CD4-positive, alpha-beta T cell (primary cell): Measurements from ENCODE around the gene LRRK1. TPM values are rescaled to one million over a fixed set of nuclear protein-coding genes. Genes with fewer than 3 reads are reported as not detected.

Source experiments
- ATAC-seq: fragments of 200-7000 bp; cut with Tn5 transposase; one replicate; pipeline ENCODE4 v1.10.0; 2022; ENCODE audit warnings: mild to moderate bottlenecking; ENCODE audit not compliant: poor library complexity
- CTCF ChIA-PET: fragments of 350-600 bp; sonication (Branson Sonifier 250); formaldehyde crosslinking; loops from one replicate; lab custom pipeline; 2021; ENCODE audit warnings: antibody characterized with exemption, inconsistent platforms; lab: Charles Lee
- POLR2A ChIA-PET: fragments of 350-600 bp; sonication (Branson Sonifier 250); formaldehyde crosslinking; loops from one replicate; lab custom pipeline; 2021; ENCODE audit warnings: antibody characterized with exemption, inconsistent platforms; lab: Charles Lee
- DNase-seq, 14 experiments: peaks; one replicate each; pipeline ENCODE4 v3.0.0-alpha.2; 2013 to 2020; ENCODE audit warnings: mixed read lengths in 2 of 14
- H3K27ac ChIP-seq, 2 donors: one replicate each; pipeline versions ENCODE4 v1.5.1 to v1.7.0; 2013; ENCODE audit warnings: low read length in 2 of 2, low read depth in 1 of 2, mild to moderate bottlenecking in 1 of 2
- H3K27me3 ChIP-seq, 2 experiments: 1 replicate in 1 of 2; 2 replicates in 1 of 2; pipeline versions ENCODE4 v1.6.1 to v1.7.0; 2013; ENCODE audit warnings: low read length in 2 of 2, control low read depth in 1 of 2, mild to moderate bottlenecking in 1 of 2, moderate library complexity in 1 of 2; ENCODE audit not compliant: insufficient read depth in 2 of 2, control insufficient read depth in 1 of 2
- H3K36me3 ChIP-seq: one replicate; pipeline ENCODE4 v1.6.1; 2013; ENCODE audit warnings: low read length, control low read depth; ENCODE audit not compliant: insufficient read depth
- H3K4me1 ChIP-seq: one replicate; pipeline ENCODE4 v1.6.1; 2013; ENCODE audit warnings: low read length, control low read depth; ENCODE audit not compliant: insufficient read depth
- H3K4me3 ChIP-seq: one replicate; pipeline ENCODE4 v1.5.1; 2013; ENCODE audit warnings: mild to moderate bottlenecking, low read length, moderate library complexity
- H3K9me3 ChIP-seq, 2 experiments: 1 replicate in 1 of 2; 2 replicates in 1 of 2; pipeline versions ENCODE4 v1.6.1 to v1.7.0; 2013; ENCODE audit warnings: low read length in 2 of 2, mild to moderate bottlenecking in 2 of 2, control low read depth in 1 of 2, moderate library complexity in 1 of 2; ENCODE audit not compliant: control insufficient read depth in 1 of 2, insufficient read depth in 1 of 2
- H3K27ac Mint-ChIP-seq: one replicate; pipeline ENCODE4 v1.8.0; 2020; ENCODE audit warnings: mixed read lengths
- H3K27me3 Mint-ChIP-seq: one replicate; pipeline ENCODE4 v1.8.0; 2021; ENCODE audit warnings: mixed read lengths
- H3K36me3 Mint-ChIP-seq: one replicate; pipeline ENCODE4 v1.8.0; 2021; ENCODE audit warnings: low read depth, mixed read lengths
- H3K4me1 Mint-ChIP-seq: one replicate; pipeline ENCODE4 v1.8.0; 2021; ENCODE audit warnings: low read depth, mixed read lengths
- H3K4me3 Mint-ChIP-seq: one replicate; pipeline ENCODE4 v1.8.0; 2020; ENCODE audit warnings: mild to moderate bottlenecking, mixed read lengths
- H3K9me3 Mint-ChIP-seq: one replicate; pipeline ENCODE4 v1.8.0; 2020; ENCODE audit warnings: mixed read lengths
- CTCF ChIP-seq: fragments of 200-600 bp; IDR thresholded peaks from one replicate; pipeline ENCODE4 v1.8.0; 2022; ENCODE audit warnings: antibody characterized with exemption, mild to moderate bottlenecking
- intact Hi-C, 2 experiments: fragments of 100-400 bp; cut with DNase I in 1 of 2; cut with micrococcal nuclease in 1 of 2; formaldehyde crosslinking; loops; one replicate each; pipeline versions ENCODE4 v1.15.1 to v1.9.0; 2023 to 2025; cut with DNase I, micrococcal nuclease
- total RNA-seq, 174 experiments: library from RNA in 2 of 174; stranded (reverse) in 2 of 174; gene quantifications; one replicate each; pipeline ENCODE4 v1.2.3 and lab custom pipeline; 2021 to 2026

LRRK1 gene
- total RNA-seq, 2 experiments from 2014 or later: 0.60 to 0.73 TPM

DNA sequence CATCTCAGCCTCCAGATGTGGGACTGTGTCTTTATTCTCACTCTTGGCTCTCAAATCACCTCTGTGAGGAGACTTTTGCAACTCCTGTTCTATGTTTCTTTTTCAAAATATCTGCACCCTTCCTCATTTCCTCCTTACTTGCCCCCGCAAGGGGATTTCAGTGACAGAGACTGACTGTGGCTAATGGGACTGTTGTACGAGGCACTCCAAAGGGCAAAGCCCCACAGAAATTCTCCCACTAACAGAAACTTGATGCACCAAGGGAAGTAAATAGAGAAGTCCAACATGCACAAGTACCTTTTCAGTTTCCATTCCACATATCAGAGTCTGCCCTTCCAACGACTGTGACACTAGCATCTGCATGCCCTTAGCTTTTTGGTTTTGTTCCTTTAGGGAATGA, 69.7 kb downstream of the LRRK1 start:
- ChIA-PET POLR2A (no interaction called here), CTCF (no interaction called here)
- no peak for ATAC-seq
- Mint-ChIP-seq H3K4me3 (no peak overlapping the region), H3K27me3 (peaks cover 34% of the 10 kb centered on the region), H3K9me3 (no peaks in the 10 kb centered on the region), H3K27ac (no peak overlapping the region), H3K4me1 (no peaks in the 10 kb centered on the region), H3K36me3 (no peaks in the 10 kb centered on the region)
- Histone ChIP-seq H3K27me3 (no peaks in the 10 kb centered on the region), H3K4me1 (no peaks in the 10 kb centered on the region), H3K27ac (no peak overlapping the region), H3K4me3 (no peak overlapping the region), H3K9me3 (peaks cover 0 to 4% of the 10 kb centered on the region in 2 experiments), H3K36me3 (no peaks in the 10 kb centered on the region)
- intact Hi-C loops: no loop called here
- DNase-seq: no peak
- TF ChIP-seq CTCF: no peak

DNA sequence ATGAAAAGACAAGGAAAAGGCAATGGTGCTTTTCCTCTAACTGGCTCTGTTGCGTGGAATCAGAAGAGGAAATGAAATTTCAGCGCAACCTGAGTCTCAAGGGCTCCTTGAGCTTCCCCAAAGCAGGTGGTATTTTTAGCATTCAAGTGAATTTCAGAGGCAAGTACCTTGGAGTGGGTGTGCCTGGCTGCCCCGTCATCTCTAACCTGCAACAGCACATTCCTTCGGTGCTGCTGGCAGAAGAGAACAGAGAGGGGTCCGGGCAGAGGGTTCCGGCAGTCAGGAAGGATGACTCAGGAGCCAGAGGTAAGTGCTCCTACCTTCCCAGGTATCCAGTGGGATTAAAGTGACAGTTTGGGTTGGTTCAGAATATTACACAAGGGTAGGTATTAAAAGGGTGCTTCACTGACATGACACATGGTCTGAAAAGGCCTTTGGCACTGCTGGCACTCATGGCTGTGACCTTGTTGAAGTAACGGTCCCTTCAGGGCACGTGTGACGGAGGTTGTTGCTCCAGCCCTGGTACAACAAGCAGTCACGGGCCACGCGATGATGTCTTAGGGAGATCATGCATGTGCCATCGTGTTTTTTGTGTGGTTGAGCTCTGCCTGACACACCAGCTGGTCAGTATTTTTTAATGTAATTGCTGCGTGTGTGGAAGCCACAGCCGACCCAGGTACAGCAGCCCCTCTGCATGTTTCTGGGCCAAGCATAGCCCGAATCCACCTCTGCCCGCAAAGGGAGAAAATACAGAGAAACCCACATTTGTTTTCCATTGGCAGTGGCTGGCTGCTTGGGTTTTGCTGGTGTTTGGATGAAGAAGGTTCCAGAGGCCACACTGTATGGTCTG, 75.7 kb downstream of the LRRK1 start:
- H3K9me3 Mint-ChIP-seq: no peaks in the 10 kb centered on the region
- Histone ChIP-seq H3K27me3 (peaks cover 5 to 8% of the 10 kb centered on the region in 2 experiments), H3K36me3 (no peaks in the 10 kb centered on the region), H3K27ac (no peak overlapping the region), H3K4me3 (no peak overlapping the region), H3K4me1 (no peaks in the 10 kb centered on the region), H3K9me3 (no peaks in the 10 kb centered on the region)
- no peak overlapping the region for H3K27ac Mint-ChIP-seq
- intact Hi-C loops: no loop called here
- H3K4me3 Mint-ChIP-seq: no peak overlapping the region
- ATAC-seq (no peak), DNase-seq (no peak)
- ChIA-PET POLR2A (no interaction called here), CTCF (no interaction called here)
- no peaks in the 10 kb centered on the region for H3K36me3 Mint-ChIP-seq
- no peak for TF ChIP-seq CTCF
- peaks cover 15% of the 10 kb centered on the region for H3K27me3 Mint-ChIP-seq
- no peaks in the 10 kb centered on the region for H3K4me1 Mint-ChIP-seq

- no peaks in the 10 kb centered on the region for H3K9me3 ChIP-seq
- CTCF ChIA-PET: interaction anchor here (0.8 to 4.4 kb wide), 2 partner anchors 12 to 14 kb away, joined by 3 to 21 read pairs; no protein-coding TSS in a partner anchor
- DNase-seq (no peak), ATAC-seq (no peak)
- H3K27me3 ChIP-seq: peaks cover 5 to 8% of the 10 kb centered on the region in 2 experiments
- no peaks in the 10 kb centered on the region for H3K36me3 Mint-ChIP-seq
- intact Hi-C loops: no loop called here
- H3K4me3 ChIP-seq: no peak overlapping the region
- H3K27me3 Mint-ChIP-seq: peaks cover 20% of the 10 kb centered on the region
- no peaks in the 10 kb centered on the region for H3K9me3 Mint-ChIP-seq
- no peak overlapping the region for H3K27ac Mint-ChIP-seq
- H3K4me1 Mint-ChIP-seq: no peaks in the 10 kb centered on the region
- no peak overlapping the region for H3K4me3 Mint-ChIP-seq
- H3K36me3 ChIP-seq: no peaks in the 10 kb centered on the region
- TF ChIP-seq CTCF: no peak
- POLR2A ChIA-PET: no interaction called here
- H3K4me1 ChIP-seq: no peaks in the 10 kb centered on the region
- no peak overlapping the region for H3K27ac ChIP-seq
Measured at GRCh38 chr15:100995471-100996430, 76.6 kb downstream of the LRRK1 start.
